ENCODE measurements around the gene AICDA. TPM values are rescaled to one million over a fixed set of nuclear protein-coding genes. Genes with fewer than 3 reads are reported as not detected.

The AICDA gene
- total RNA-seq, 1 experiment from 2014 or later, result not detected

DNA sequence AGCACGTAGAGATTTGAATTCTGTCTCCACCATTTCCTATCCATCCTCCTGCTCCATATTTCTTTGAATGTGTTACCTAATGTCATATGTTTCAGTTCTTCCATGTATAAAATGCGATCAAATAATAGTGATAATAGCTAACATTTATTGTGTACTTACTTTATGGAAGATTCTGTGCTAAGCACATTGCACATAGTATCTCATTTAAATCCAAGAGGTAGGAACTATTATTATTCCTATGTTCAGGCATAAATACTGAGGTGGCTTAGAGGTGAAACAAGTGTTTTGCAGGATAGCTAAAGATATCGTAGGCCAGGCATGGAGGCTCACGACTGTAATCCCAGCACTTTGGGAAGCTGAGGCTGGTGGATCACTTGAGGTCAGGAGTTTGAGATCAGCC lies 17.5 kb upstream of the AICDA start:
- ATAC-seq (no peak), DNase-seq (ENCODE audit: low read depth, low spot score) (no peak)
- Histone ChIP-seq H3K4me1 (ENCODE audit: control insufficient read depth, insufficient read depth, low read length) (no peaks in the 10 kb centered on the region), H3K27me3 (ENCODE audit: control insufficient read depth, insufficient read depth, low read length) (no peaks in the 10 kb centered on the region), H3K9me3 (ENCODE audit: control insufficient read depth, insufficient read depth, low read depth, low read length) (no peaks in the 10 kb centered on the region), H3K4me3 (ENCODE audit: low read depth in 2 of 2, low read length in 2 of 2) (no peak overlapping the region), H3K27ac (ENCODE audit: low read length) (no peak overlapping the region), H3K36me3 (ENCODE audit: control insufficient read depth, insufficient read depth, low read length) (no peaks in the 10 kb centered on the region)
- in situ Hi-C loops (cut with HindIII; ENCODE audit: low pct_unique_long_range_greater_than_20kb, low sequenced_read_pairs), result no loop called here
- intact Hi-C loops (cut with micrococcal nuclease; ENCODE audit: unreplicated experiment), result no loop called here
- no TSS peak for BruUV-seq (replicated peaks)
- ChIA-PET CTCF (no interaction called here), POLR2A (no interaction called here)
- TF ChIP-seq SIN3A (IDR thresholded peaks at IDR 0.05; ENCODE audit: borderline replicate concordance, insufficient read depth, low read depth, low read length) (no peak), TCF7L2 (IDR thresholded peaks at IDR 0.05; ENCODE audit: low read depth, low read length) (no peak), POLR2AphosphoS5 (IDR thresholded peaks at IDR 0.05; ENCODE audit: low read depth, low read length) (no peak)
- TF ChIP-seq, protein P1, sequence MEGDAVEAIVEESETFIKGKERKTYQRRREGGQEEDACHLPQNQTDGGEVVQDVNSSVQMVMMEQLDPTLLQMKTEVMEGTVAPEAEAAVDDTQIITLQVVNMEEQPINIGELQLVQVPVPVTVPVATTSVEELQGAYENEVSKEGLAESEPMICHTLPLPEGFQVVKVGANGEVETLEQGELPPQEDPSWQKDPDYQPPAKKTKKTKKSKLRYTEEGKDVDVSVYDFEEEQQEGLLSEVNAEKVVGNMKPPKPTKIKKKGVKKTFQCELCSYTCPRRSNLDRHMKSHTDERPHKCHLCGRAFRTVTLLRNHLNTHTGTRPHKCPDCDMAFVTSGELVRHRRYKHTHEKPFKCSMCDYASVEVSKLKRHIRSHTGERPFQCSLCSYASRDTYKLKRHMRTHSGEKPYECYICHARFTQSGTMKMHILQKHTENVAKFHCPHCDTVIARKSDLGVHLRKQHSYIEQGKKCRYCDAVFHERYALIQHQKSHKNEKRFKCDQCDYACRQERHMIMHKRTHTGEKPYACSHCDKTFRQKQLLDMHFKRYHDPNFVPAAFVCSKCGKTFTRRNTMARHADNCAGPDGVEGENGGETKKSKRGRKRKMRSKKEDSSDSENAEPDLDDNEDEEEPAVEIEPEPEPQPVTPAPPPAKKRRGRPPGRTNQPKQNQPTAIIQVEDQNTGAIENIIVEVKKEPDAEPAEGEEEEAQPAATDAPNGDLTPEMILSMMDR (IDR thresholded peaks at IDR 0.05), result no peak
- TF ChIP-seq, protein P2, sequence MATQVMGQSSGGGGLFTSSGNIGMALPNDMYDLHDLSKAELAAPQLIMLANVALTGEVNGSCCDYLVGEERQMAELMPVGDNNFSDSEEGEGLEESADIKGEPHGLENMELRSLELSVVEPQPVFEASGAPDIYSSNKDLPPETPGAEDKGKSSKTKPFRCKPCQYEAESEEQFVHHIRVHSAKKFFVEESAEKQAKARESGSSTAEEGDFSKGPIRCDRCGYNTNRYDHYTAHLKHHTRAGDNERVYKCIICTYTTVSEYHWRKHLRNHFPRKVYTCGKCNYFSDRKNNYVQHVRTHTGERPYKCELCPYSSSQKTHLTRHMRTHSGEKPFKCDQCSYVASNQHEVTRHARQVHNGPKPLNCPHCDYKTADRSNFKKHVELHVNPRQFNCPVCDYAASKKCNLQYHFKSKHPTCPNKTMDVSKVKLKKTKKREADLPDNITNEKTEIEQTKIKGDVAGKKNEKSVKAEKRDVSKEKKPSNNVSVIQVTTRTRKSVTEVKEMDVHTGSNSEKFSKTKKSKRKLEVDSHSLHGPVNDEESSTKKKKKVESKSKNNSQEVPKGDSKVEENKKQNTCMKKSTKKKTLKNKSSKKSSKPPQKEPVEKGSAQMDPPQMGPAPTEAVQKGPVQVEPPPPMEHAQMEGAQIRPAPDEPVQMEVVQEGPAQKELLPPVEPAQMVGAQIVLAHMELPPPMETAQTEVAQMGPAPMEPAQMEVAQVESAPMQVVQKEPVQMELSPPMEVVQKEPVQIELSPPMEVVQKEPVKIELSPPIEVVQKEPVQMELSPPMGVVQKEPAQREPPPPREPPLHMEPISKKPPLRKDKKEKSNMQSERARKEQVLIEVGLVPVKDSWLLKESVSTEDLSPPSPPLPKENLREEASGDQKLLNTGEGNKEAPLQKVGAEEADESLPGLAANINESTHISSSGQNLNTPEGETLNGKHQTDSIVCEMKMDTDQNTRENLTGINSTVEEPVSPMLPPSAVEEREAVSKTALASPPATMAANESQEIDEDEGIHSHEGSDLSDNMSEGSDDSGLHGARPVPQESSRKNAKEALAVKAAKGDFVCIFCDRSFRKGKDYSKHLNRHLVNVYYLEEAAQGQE (IDR thresholded peaks at IDR 0.05; ENCODE audit: insufficient read depth in 1 of 2, low read depth in 2 of 2, low read length in 1 of 2), result no peak

DNA sequence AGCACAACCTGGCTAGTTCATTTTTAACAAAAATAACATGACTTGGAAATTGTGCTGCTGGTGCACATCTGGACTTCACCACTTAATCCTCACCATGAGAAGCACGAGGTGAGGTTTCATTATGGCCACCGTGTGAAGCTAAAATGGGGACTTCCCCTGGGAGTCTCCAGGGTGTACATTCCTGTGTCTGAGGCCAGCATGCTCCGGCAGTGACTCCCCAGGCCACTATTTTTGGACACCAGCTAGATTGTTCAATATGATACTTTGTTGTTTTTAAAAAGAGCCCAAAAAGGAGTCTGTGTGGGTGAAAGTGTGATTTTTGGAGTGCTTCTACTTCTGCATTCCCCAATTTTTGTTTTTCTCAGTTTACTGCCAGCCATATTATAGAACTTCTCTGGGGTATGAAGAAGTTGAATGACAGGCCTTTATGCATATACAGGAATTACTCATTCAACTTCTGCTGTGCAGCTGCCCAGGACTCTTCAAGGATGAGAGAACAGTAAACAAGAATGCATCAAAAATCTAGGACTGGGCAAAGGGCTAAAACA lies 16.9 kb upstream of the AICDA start:
- no peaks in the 10 kb centered on the region for H3K9me3 ChIP-seq (ENCODE audit: control insufficient read depth, insufficient read depth, low read depth, low read length)
- no peaks in the 10 kb centered on the region for H3K4me1 ChIP-seq (ENCODE audit: control insufficient read depth, insufficient read depth, low read length)
- ChIA-PET POLR2A (no interaction called here), CTCF (no interaction called here)
- BruUV-seq (replicated peaks), result no TSS peak
- no peak for ATAC-seq
- H3K27me3 ChIP-seq (ENCODE audit: control insufficient read depth, insufficient read depth, low read length), result no peaks in the 10 kb centered on the region
- intact Hi-C loops (cut with micrococcal nuclease; ENCODE audit: unreplicated experiment), result no loop called here
- no peak overlapping the region for H3K4me3 ChIP-seq (ENCODE audit: low read depth in 2 of 2, low read length in 2 of 2)
- TF ChIP-seq POLR2AphosphoS5 (IDR thresholded peaks at IDR 0.05; ENCODE audit: low read depth, low read length) (no peak), SIN3A (IDR thresholded peaks at IDR 0.05; ENCODE audit: borderline replicate concordance, insufficient read depth, low read depth, low read length) (no peak), TCF7L2 (IDR thresholded peaks at IDR 0.05; ENCODE audit: low read depth, low read length) (no peak)
- TF ChIP-seq, protein P2 (IDR thresholded peaks at IDR 0.05; ENCODE audit: insufficient read depth in 1 of 2, low read depth in 2 of 2, low read length in 1 of 2), result no peak
- TF ChIP-seq, protein P1 (IDR thresholded peaks at IDR 0.05), result no peak
- in situ Hi-C loops (cut with HindIII; ENCODE audit: low pct_unique_long_range_greater_than_20kb, low sequenced_read_pairs), result no loop called here
- no peaks in the 10 kb centered on the region for H3K36me3 ChIP-seq (ENCODE audit: control insufficient read depth, insufficient read depth, low read length)
- no peak for DNase-seq (ENCODE audit: low read depth, low spot score)
- no peak overlapping the region for H3K27ac ChIP-seq (ENCODE audit: low read length)

Data from Panc1 (cell line).